ENCODE measurements around the gene LRRC18.
A peak's percentile ranks its signal among the peaks of the same experiment; 100 is the strongest.

Gene LRRC18

GRCh38 chr10:48939790-48940325 is at the start of gene LRRC18:
LRRC18 (minus strand) TSS chr10:48939840; CDS start chr10:48914155, 25,685 bp downstream.
- no peak for DNase-seq (ENCODE audit: low read depth in 2 of 2)

DNA sequence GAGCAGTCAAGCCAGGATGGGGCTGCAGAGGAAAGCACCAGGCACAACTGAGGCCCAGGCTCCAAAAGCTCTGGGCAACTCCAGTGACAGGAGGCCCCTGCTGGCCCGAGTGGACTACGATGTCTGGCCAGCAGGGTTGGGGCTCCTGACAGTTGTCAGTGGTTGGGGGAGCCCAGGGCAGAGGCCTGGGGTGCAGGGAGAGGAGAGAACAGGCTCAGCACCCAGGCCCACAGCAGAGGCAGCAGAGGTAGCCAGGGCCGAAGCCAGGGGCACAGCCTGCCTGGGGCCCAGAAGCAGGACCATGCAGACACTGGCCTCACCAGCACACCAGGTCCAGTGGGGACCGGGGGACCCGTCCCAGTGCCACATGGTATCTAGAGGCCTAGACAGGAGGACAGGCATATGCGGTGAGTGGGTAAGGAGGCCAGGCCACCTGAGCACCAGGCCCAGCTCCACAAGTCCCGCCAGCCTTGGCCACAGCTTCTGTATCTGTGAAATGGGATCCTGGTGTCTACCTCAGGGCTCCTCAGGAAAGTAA is 46.0 kb upstream of the LRRC18 start:
- no peak for DNase-seq (ENCODE audit: low read depth in 2 of 2)

- no peak for DNase-seq (ENCODE audit: low read depth in 2 of 2)
Measured at GRCh38 chr10:48983648-48984351, 44.2 kb upstream of the LRRC18 start.

DNA sequence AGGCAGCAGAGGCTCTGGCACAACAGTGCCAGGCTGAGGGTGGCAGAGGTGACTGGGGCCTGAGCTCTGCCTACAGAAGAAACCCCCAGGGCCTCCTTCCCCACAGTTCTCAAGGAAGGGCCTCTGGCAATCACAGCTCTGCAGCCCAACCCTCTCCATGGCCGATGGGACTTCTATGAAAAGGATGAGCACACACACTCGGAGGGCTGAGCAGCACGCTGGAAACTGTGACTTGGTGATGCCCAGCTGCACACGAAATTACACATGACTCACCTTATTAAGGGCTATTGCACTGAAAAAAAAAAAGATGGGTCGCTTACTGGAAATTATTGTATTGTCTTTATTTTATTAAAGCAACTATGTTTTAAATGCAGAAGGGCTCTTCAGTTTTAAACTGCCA is 42.9 kb upstream of the LRRC18 start:
- no peak for DNase-seq (ENCODE audit: low read depth in 2 of 2)

- DNase-seq (ENCODE audit: low read depth in 2 of 2): peak; percentile 1 to 16
Measured at GRCh38 chr10:48981310-48981907, 41.8 kb upstream of the LRRC18 start.

- DNase-seq (ENCODE audit: low read depth in 2 of 2): no peak
Measured at GRCh38 chr10:48978318-48978717, 38.7 kb upstream of the LRRC18 start.

GRCh38 chr10:48976196-48976595 is 36.6 kb upstream of the LRRC18 start:
- no peak for DNase-seq (ENCODE audit: low read depth in 2 of 2)

GRCh38 chr10:48974510-48975156 is 35.0 kb upstream of the LRRC18 start:
- DNase-seq (ENCODE audit: low read depth in 2 of 2): no peak

DNA sequence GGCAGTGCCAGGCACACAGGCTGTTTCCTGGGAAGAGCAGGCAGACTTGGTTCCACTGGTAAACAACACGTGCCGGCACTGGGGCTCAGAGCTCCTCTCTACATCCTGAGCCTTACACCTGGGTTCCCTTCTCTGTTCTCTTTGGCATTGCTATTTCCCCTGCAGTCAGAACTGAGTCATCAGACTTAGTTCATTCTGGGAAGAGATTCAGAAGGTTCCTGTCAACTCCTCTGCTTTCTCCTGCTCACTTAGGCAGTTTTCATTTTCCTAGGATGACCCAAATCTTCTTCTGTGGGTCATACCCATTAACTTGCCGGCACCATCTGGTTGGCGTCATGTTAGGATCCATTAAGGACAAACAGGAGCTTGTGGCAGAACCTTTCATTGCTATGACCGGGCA is 33.4 kb upstream of the LRRC18 start:
- no peak for DNase-seq (ENCODE audit: low read depth in 2 of 2)

DNA sequence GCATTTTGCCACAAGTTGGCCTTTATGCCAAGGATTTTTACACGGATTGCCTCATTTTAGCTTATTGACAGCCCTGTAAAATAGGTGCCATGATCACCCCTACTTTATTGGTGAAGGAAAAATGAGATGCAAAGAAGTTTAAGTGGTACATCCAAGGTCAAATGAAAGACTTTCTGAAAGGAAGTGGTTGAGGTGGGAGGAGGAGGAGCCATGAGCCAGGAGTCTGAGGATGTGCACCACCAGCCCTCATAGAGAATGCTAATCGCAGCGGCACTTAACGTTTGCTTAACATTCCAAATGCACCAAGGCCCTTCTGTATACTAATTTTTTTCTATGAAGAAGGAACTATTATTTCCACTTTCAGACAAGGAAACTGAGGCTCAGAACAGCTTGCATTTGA is 31.0 kb upstream of the LRRC18 start:
- no peak for DNase-seq (ENCODE audit: low read depth in 2 of 2)

- no peak for DNase-seq (ENCODE audit: low read depth in 2 of 2)
Measured at GRCh38 chr10:48970046-48970445, 30.4 kb upstream of the LRRC18 start.

DNA sequence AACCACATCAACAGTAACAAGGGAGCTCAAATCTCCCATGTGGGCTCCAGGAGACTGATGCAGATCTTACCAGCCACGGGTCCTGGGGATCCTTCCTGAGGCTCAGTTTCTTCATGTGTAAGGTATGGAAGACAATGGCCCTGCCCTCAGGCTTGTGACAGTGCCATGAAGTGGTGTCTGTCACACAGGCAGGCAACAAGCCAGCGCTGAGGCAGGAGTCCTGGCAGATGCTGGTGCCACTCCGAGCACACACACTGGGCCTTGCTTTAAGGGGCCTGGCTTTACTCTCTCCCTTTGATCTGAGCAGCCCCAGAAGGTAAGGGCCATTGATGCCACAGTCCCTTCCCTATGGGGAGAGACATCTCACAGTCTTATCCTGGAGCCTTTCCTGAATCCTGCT is 28.4 kb upstream of the LRRC18 start:
- no peak for DNase-seq (ENCODE audit: low read depth in 2 of 2)

- DNase-seq (ENCODE audit: low read depth in 2 of 2): no peak
Measured at GRCh38 chr10:48965460-48965859, 25.8 kb upstream of the LRRC18 start.

GRCh38 chr10:48964038-48964437 is 24.4 kb upstream of the LRRC18 start:
- DNase-seq (ENCODE audit: low read depth in 2 of 2): no peak

DNA sequence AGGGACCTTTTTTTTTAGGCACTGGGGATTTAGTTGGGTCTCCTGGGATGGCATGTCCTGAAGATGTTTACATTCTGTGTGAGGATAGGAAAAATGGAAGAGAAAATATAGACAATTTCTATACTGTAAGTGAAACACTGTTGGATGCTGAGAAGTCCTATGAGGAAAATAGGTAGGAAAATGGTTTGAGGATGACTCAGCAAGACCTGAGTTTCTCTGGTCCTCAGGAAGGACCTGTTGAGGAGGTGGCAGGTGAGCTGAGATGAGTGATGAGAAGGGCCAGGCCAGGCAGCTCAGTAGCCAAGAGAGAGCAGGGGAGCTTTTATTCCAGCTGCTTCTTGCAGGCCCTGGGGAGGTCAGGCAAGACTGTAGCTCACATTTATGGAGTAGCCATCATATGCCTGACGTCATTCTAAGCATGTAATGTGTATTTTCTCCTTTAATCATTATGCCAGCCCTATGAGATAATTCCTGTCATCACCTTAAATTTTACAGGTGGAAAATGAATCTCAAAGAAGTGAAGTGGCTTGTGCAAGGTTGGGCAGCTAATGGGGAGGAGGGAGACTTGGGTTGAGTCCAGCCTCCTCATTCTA is 19.1 kb upstream of the LRRC18 start:
- no peak for DNase-seq (ENCODE audit: low read depth in 2 of 2)

- no peak for DNase-seq (ENCODE audit: low read depth in 2 of 2)
Measured at GRCh38 chr10:48957361-48958151, 17.9 kb upstream of the LRRC18 start.

GRCh38 chr10:48951707-48952106 is 12.1 kb upstream of the LRRC18 start:
- DNase-seq (ENCODE audit: low read depth in 2 of 2): no peak

GRCh38 chr10:48948470-48949037 is 8.9 kb upstream of the LRRC18 start:
- DNase-seq (ENCODE audit: low read depth in 2 of 2): no peak

DNA sequence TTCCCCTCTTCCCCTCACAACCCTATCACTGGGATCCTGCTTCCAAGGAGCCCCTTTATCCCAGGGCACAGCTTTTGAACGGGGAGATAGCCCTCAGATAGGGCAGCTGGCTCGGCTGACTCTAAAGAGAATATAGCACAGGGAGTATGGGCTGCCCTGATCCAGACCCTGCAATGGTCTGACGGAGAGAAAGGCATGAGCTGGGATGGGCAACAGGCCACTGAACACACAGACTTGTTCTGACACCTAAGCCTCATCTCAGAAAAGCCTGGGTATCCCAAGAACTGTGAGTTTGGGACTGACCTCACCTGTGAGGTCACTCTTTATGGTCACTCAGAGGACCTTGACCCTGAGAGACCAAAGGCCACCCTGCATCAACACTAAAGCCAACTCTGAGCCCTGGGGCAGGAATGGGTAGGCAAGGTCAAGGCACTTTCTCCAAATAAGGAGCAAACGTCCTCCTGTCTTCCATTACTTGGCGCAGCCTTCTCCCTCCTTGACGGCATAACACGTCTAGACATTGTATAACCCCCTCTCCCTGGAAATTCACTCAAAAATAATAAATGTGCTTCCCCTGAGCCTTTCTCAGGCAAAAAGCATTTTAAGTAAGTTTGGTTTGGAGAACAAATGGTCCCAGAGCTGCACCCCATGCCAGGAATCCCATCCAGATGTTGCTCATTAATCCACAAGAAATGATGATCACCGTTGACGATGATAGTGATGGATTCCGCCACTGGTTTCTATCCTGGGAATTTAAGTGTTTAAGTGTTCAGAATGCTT is 8.2 kb upstream of the LRRC18 start:
- no peak for DNase-seq (ENCODE audit: low read depth in 2 of 2)

DNA sequence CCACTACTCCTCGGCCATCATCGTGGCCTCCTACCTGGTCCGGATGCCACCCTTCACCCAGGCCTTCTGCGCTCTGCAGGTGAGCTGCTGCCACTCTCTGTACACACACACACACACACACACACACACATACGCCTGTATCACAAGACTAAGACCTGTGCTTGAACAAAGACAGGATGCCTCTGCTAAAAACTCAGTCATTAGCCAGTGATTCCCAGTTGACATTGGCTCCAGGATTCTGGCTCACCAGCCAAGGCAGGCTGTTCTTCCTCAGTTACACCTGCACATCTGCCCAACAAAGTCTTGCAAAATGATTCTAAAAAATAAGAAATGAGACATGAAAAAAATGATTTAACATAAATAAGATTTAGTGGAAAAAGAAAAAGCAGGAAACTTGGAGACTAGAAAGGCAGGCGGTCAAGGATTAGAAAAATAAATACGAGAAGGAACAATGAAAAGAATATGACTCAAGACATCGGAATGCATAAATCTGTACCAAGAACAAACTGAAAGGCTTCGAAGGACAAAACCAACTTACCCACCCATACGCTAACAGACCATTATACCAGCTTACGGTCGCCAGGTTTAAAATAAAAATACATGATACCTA is 7.4 kb upstream of the LRRC18 start:
- no peak for DNase-seq (ENCODE audit: low read depth in 2 of 2)

All from stimulated activated CD8-positive, alpha-beta memory T cell treated with anti-CD3 and anti-CD28 coated beads, Interleukin-15, amount 100 ng/mL, for 48 hours (primary cell).